Adrenal gland (tissue), 12 donors: ENCODE measurements around the gene RECQL. TPM values are rescaled to one million over a fixed set of nuclear protein-coding genes. Genes with fewer than 3 reads are reported as not detected.

Experiments
- DNase-seq, 7 donors: peaks; one replicate each; pipeline ENCODE4 v3.0.0-alpha.2; 2019 to 2020
- H3K27ac ChIP-seq, 5 donors: fragments of 200-600 bp; sonication (generic) in 4 of 5; 1 replicate in 3 of 5; 2 replicates in 2 of 5; pipeline versions ENCODE4 v1.5.1 to v1.8.0; 2016 to 2020; ENCODE audit warnings: mild to moderate bottlenecking in 1 of 5
- H3K27me3 ChIP-seq: fragments of 200-600 bp; 2 replicates; pipeline ENCODE4 v1.8.0; 2021
- H3K36me3 ChIP-seq, 2 donors: fragments of 200-600 bp; replicated peaks in 1 of 2; 1 replicate in 1 of 2; 2 replicates in 1 of 2; pipeline versions ENCODE4 v1.5.1 to v1.8.0; 2018 to 2022
- H3K4me1 ChIP-seq, 2 donors: fragments of 200-600 bp; replicated peaks in 1 of 2; 1 replicate in 1 of 2; 2 replicates in 1 of 2; pipeline versions ENCODE4 v1.5.1 to v1.8.0; 2018 to 2021
- H3K4me3 ChIP-seq, 4 donors: fragments of 200-600 bp; sonication (generic) in 3 of 4; one replicate each; pipeline ENCODE4 v1.5.1; 2016 to 2018
- H3K9me3 ChIP-seq, 3 donors: fragments of 200-600 bp; sonication (generic) in 1 of 3; replicated peaks in 1 of 3; 1 replicate in 2 of 3; 2 replicates in 1 of 3; pipeline versions ENCODE4 v1.5.1 to v1.8.0; 2016 to 2021
- POLR2A ChIP-seq, 2 donors: fragments of 450-650 bp; IDR thresholded peaks; one replicate each; pipeline ENCODE4 v1.6.1; 2017; ENCODE audit warnings: antibody characterized with exemption in 2 of 2, mild to moderate bottlenecking in 2 of 2, moderate library complexity in 1 of 2
- WGBS, 4 donors: extraction: QIAGEN DNeasy Blood & Tissue Kit in 2 of 4; methylation state at CpG; one replicate each; pipeline versions ENCODE4 v1.1.5 to v1.1.7; 2013 to 2017; 5-methylcytosine and 5-hydroxymethylcytosine counted together
- intact Hi-C, 2 donors: fragments of 100-400 bp; cut with DNase I; formaldehyde crosslinking; loops; one replicate each; pipeline versions ENCODE4 v1.14.1 to v1.15.0; 2022 to 2023
- polyA plus RNA-seq, 3 donors: library from polyadenylated mRNA; stranded (reverse); fragments of 200-250 nt in 2 of 3; fragments of 350-450 nt in 1 of 3; fragmentation: Illumina TruSeq in 1 of 3; extraction: RNeasy Lipid Tissue Mini Kit (QIAGEN cat#74804) in 1 of 3; gene quantifications; one replicate each; pipeline ENCODE4 v1.2.3, GENCODE V29; 2013 to 2014
- total RNA-seq, 9 donors: library from RNA; depleted of rRNA in 4 of 9; stranded (reverse); fragments of >200 nt in 4 of 9; fragments of 120-200 nt in 1 of 9; fragmentation: NEBNext Ultra II Directional in 1 of 9; extraction: Animal tissue kit (Norgen Biotek cat#: 25700) in 1 of 9; gene quantifications; one replicate each; pipeline versions ENCODE4 v1.1.0 to v1.2.4, GENCODE V29; 2013 to 2023
- TF ChIP-seq, protein P1 (sequence below), 6 experiments: fragments of 450-650 bp in 4 of 6; fragments of 200-600 bp in 2 of 6; sonication (generic) in 1 of 6; IDR thresholded peaks; 1 replicate in 5 of 6; 2 replicates in 1 of 6; pipeline versions ENCODE4 v1.5.1 to v1.8.0; 2016 to 2021; ENCODE audit warnings: antibody characterized with exemption in 6 of 6, mild to moderate bottlenecking in 2 of 6, moderate library complexity in 1 of 6
- donor health status: healthy with polysubstance abuse.
- donor health status: Bipolar disorder and iron deficiency.
- donor health status: DM: yes; HTN: yes; CAD: no.
- donor health status: DM: no; HTN: no; CAD: no.
- donor health status: DM: no; HTN: no; CAD: no.
- donor health status: DM: yes; HTN: yes; CAD: no.

RECQL gene
- total and polyA plus RNA-seq, 12 donors: 12.6 to 42.1 (median 25.8) TPM

- H3K27me3 ChIP-seq: no peaks in the 10 kb centered on the region
- intact Hi-C loops: loop anchor here in 1 of 2 donors (10.0 kb wide), 1 partner anchor 147 kb away; the partner anchor contains the start of gene LDHB
- WGBS, 4 donors: 68 to 82% (median 73%) methylated on average over 2 of the region's 2 CpGs
- H3K27ac ChIP-seq: no peak overlapping the region
- no peak overlapping the region for H3K4me3 ChIP-seq
- H3K9me3 ChIP-seq: no peaks in the 10 kb centered on the region
- H3K4me1 ChIP-seq: peaks cover 26 to 38% of the 10 kb centered on the region in 2 donors
- H3K36me3 ChIP-seq: peaks cover 0 to 3% of the 10 kb centered on the region in 2 donors
- no peak for TF ChIP-seq POLR2A (IDR thresholded peaks at IDR 0.05)
- TF ChIP-seq, protein P1, sequence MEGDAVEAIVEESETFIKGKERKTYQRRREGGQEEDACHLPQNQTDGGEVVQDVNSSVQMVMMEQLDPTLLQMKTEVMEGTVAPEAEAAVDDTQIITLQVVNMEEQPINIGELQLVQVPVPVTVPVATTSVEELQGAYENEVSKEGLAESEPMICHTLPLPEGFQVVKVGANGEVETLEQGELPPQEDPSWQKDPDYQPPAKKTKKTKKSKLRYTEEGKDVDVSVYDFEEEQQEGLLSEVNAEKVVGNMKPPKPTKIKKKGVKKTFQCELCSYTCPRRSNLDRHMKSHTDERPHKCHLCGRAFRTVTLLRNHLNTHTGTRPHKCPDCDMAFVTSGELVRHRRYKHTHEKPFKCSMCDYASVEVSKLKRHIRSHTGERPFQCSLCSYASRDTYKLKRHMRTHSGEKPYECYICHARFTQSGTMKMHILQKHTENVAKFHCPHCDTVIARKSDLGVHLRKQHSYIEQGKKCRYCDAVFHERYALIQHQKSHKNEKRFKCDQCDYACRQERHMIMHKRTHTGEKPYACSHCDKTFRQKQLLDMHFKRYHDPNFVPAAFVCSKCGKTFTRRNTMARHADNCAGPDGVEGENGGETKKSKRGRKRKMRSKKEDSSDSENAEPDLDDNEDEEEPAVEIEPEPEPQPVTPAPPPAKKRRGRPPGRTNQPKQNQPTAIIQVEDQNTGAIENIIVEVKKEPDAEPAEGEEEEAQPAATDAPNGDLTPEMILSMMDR (IDR thresholded peaks at IDR 0.05): no peak
- no peak for DNase-seq
Measured at GRCh38 chr12:21507849-21508248, 6.4 kb upstream of the RECQL start.

DNA sequence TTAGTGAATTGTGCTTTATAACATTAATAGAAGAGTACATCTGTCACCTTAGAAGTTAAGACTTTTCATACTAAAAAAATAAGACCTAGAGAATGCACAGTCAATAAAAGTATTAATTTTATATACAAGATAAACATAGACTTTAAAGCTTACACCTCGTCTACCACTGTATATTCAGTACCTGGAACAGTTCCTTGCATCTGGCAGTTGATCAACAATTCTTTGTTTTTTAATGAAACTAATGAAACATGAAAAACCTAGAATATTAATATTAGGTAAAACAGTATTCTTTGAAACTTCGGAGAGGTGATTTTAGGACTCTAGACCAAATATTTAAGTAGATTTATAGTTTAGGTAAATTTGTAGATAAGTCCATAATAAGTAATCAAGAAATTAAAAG is 4.5 kb upstream of the RECQL start:
- no peak for DNase-seq
- Histone ChIP-seq H3K27ac (peak overlapping the region in 2 of 5 donors; percentile 52 to 72), H3K9me3 (no peaks in the 10 kb centered on the region), H3K4me3 (peak overlapping the region in 1 of 4 donors; percentile 28), H3K27me3 (no peaks in the 10 kb centered on the region), H3K36me3 (no peaks in the 10 kb centered on the region), H3K4me1 (peaks cover 32 to 46% of the 10 kb centered on the region in 2 donors)
- no peak for TF ChIP-seq POLR2A (IDR thresholded peaks at IDR 0.05)
- TF ChIP-seq, protein P1 (IDR thresholded peaks at IDR 0.05): no peak
- intact Hi-C loops: loop anchor here in 1 of 2 donors (10.0 kb wide), 1 partner anchor 149 kb away; the partner anchor contains the start of gene LDHB
- WGBS, 4 donors: 41 to 63% (median 49%) methylated on average over 2 of the region's 2 CpGs

- Histone ChIP-seq H3K36me3 (peaks cover 0 to under 1% of the 10 kb centered on the region in 2 donors), H3K27me3 (no peaks in the 10 kb centered on the region), H3K27ac (no peak overlapping the region), H3K4me1 (peaks cover 27 to 64% of the 10 kb centered on the region in 2 donors), H3K9me3 (no peaks in the 10 kb centered on the region), H3K4me3 (peak overlapping the region in 1 of 4 donors; percentile 93)
- TF ChIP-seq, protein P1 (IDR thresholded peaks at IDR 0.05): no peak
- TF ChIP-seq POLR2A (IDR thresholded peaks at IDR 0.05): no peak
- DNase-seq: no peak
- WGBS, 4 donors: 81 to 94% (median 85%) methylated on average over 1 of the region's 1 CpG
- intact Hi-C loops: loop anchor here in 1 of 2 donors (10.0 kb wide), 1 partner anchor 152 kb away; the partner anchor contains the start of gene LDHB
Measured at GRCh38 chr12:21502872-21503271, 1.4 kb upstream of the RECQL start.

- no peaks in the 10 kb centered on the region for H3K9me3 ChIP-seq
- peaks cover 26 to 64% of the 10 kb centered on the region in 2 donors for H3K4me1 ChIP-seq
- H3K27ac ChIP-seq: peak overlapping the region; percentile 84 to 95 (median 88)
- peak in 6 of 7 donors; percentile 25 to 69 (median 38) for DNase-seq
- H3K36me3 ChIP-seq: peaks cover 0 to 7% of the 10 kb centered on the region in 2 donors
- H3K27me3 ChIP-seq: no peaks in the 10 kb centered on the region
- peak overlapping the region; percentile 70 to 99 (median 94) for H3K4me3 ChIP-seq
- intact Hi-C loops: loop anchor here in 1 of 2 donors (10.0 kb wide), 1 partner anchor 153 kb away; the partner anchor contains the start of gene LDHB
- TF ChIP-seq, protein P1 (IDR thresholded peaks at IDR 0.05): no peak
- TF ChIP-seq POLR2A (IDR thresholded peaks at IDR 0.05): no peak
- 0 to 1% (median 0%) methylated on average over 10 to 14 of the region's 14 CpGs for WGBS, 4 donors
Measured at GRCh38 chr12:21502164-21502496, 695 bp upstream of the RECQL start.
